Measurements from ENCODE around the gene FAM186B. TPM values are rescaled to one million over a fixed set of nuclear protein-coding genes. Genes with fewer than 3 reads are reported as not detected.

The FAM186B gene
- total and polyA plus RNA-seq, 2 of the 13 experiments (the other 11 are each of a cell fraction or from before 2014, with no cell fraction given), result 0.07 to 0.20 TPM

- TF ChIP-seq TCF7 (IDR thresholded peaks at IDR 0.05; ENCODE audit: low read depth) (no peak), ZNF616 (CRISPR knock-in tag; IDR thresholded peaks at IDR 0.05; ENCODE audit: low read depth) (no peak), DMTF1 (CRISPR knock-in tag; IDR thresholded peaks at IDR 0.05) (no peak), TARDBP (CRISPR knock-in tag; IDR thresholded peaks at IDR 0.05) (peak; percentile 68), ISX (CRISPR knock-in tag; conservative IDR thresholded peaks at IDR 0.05) (no peak), PRMT3 (CRISPR knock-in tag; IDR thresholded peaks at IDR 0.05; ENCODE audit: borderline replicate concordance, low read depth) (no peak), E2F1 (CRISPR knock-in tag; IDR thresholded peaks at IDR 0.05) (no peak), SAP130 (CRISPR knock-in tag; IDR thresholded peaks at IDR 0.05; ENCODE audit: low read depth) (peak; percentile 80), ZNF770 (CRISPR knock-in tag; IDR thresholded peaks at IDR 0.05) (no peak), LCORL (IDR thresholded peaks at IDR 0.05) (0 out of 2 replicates have a peak, but pooled peaks have one; percentile 17), LCORL (CRISPR knock-in tag; IDR thresholded peaks at IDR 0.05) (peak; percentile 78), GFI1 (CRISPR knock-in tag; IDR thresholded peaks at IDR 0.05; ENCODE audit: borderline replicate concordance) (no peak), NRL (CRISPR knock-in tag; IDR thresholded peaks at IDR 0.05; ENCODE audit: borderline replicate concordance) (peak; percentile 8; the same call in 1 of the 2 replicates), ZNF784 (CRISPR knock-in tag; IDR thresholded peaks at IDR 0.05; ENCODE audit: borderline replicate concordance) (0 out of 2 replicates have a peak, but pooled peaks have one; percentile 56), ZBTB7B (CRISPR knock-in tag; IDR thresholded peaks at IDR 0.05) (no peak), BRCA1 (CRISPR knock-in tag; IDR thresholded peaks at IDR 0.05) (0 out of 2 replicates have a peak, but pooled peaks have one; percentile 36), CSRNP1 (CRISPR knock-in tag; IDR thresholded peaks at IDR 0.05) (no peak), AHR (CRISPR knock-in tag; IDR thresholded peaks at IDR 0.05) (no peak), BHLHE40 (IDR thresholded peaks at IDR 0.05; ENCODE audit: low read length) (no peak), ZNF510 (CRISPR knock-in tag; IDR thresholded peaks at IDR 0.05; ENCODE audit: low read depth) (no peak), SMC3 (IDR thresholded peaks at IDR 0.05; ENCODE audit: low read length) (no peak), ZNF230 (CRISPR knock-in tag; IDR thresholded peaks at IDR 0.05) (peak; percentile 67; the same call in 1 of the 2 replicates), JUNB (CRISPR knock-in tag; IDR thresholded peaks at IDR 0.05; ENCODE audit: borderline replicate concordance) (no peak), SNAPC2 (CRISPR knock-in tag; IDR thresholded peaks at IDR 0.05) (no peak)
Observed at GRCh38 chr12:49642370-49642802, 36.9 kb upstream of the FAM186B start (continued).
